Measurements from ENCODE around the gene OR6Q1.

Gene OR6Q1

DNA sequence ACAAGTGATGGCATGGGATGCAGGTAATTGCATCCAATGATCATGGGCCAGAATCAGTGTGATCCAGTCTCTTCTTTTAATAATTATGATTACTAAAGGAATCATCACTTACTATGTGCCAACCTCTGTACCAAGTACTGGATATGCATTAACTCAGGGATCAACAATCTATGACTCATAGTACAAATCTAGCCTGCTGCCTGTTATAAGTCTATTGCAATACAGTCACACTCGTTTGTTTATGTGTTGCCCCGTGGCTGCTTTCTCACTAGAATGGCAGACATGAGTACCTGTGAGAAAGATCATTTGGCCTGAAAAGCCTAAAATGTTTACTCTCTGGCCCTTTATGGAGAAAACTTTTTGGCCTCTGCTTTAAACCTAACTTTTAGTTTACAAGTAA, 45.0 kb downstream of the OR6Q1 start:
- no peaks in the 10 kb centered on the region for H3K9me2 ChIP-seq (replicated peaks; ENCODE audit: control insufficient read depth, low read length)
- H3K4me1 ChIP-seq (ENCODE audit: control insufficient read depth, low read length): no peaks in the 10 kb centered on the region
- H3K27me3 ChIP-seq (ENCODE audit: control insufficient read depth, low read length): no peaks in the 10 kb centered on the region
- H3K4me3 ChIP-seq (ENCODE audit: low read length): no peak overlapping the region
- no peak overlapping the region for H3K27ac ChIP-seq (ENCODE audit: low read depth, low read length)
- H3K36me3 ChIP-seq (ENCODE audit: control insufficient read depth, low read length): no peaks in the 10 kb centered on the region
- H3K79me2 ChIP-seq (ENCODE audit: control insufficient read depth, low read length): no peaks in the 10 kb centered on the region
- no peaks in the 10 kb centered on the region for H4K20me1 ChIP-seq (ENCODE audit: control insufficient read depth, insufficient read depth, low read depth, low read length)
- no peak overlapping the region for H3K4me2 ChIP-seq (ENCODE audit: low read length)
- TF ChIP-seq, protein P1, sequence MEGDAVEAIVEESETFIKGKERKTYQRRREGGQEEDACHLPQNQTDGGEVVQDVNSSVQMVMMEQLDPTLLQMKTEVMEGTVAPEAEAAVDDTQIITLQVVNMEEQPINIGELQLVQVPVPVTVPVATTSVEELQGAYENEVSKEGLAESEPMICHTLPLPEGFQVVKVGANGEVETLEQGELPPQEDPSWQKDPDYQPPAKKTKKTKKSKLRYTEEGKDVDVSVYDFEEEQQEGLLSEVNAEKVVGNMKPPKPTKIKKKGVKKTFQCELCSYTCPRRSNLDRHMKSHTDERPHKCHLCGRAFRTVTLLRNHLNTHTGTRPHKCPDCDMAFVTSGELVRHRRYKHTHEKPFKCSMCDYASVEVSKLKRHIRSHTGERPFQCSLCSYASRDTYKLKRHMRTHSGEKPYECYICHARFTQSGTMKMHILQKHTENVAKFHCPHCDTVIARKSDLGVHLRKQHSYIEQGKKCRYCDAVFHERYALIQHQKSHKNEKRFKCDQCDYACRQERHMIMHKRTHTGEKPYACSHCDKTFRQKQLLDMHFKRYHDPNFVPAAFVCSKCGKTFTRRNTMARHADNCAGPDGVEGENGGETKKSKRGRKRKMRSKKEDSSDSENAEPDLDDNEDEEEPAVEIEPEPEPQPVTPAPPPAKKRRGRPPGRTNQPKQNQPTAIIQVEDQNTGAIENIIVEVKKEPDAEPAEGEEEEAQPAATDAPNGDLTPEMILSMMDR (IDR thresholded peaks at IDR 0.05; ENCODE audit: low read depth, low read length, poor library complexity, severe bottlenecking): no peak
- TF ChIP-seq EZH2phosphoT487 (IDR thresholded peaks at IDR 0.05; ENCODE audit: borderline replicate concordance, low read length): no peak
- no peaks in the 10 kb centered on the region; the same call in 1 of the 2 replicates for H3K9me3 ChIP-seq (ENCODE audit: control insufficient read depth, insufficient read depth, low read length)
- H3F3A ChIP-seq (ENCODE audit: control insufficient read depth, insufficient read depth): no peaks in the 10 kb centered on the region

Measured in DOHH2 (cell line).